GM21390 (cell line): ENCODE measurements around the gene ASIC1.
"Not testable (repeated sequence)": the region's sequence is repeated elsewhere in the genome, so short reads cannot be mapped to it uniquely, and the experiment has no call there.

Experiments
- ATAC-seq: cut with Tn5 transposase; IDR thresholded peaks from one replicate; pipeline ENCODE4 v1.9.1; 2021; ENCODE audit not compliant: unreplicated experiment

ASIC1 gene

GRCh38 chr12:50057000-50057841 lies at the start of gene ASIC1:
Gene ASIC1, plus strand, starts transcription at chr12:50057596. Its CDS starts 1,171 bp downstream, at chr12:50058767.
- no peak for ATAC-seq

DNA sequence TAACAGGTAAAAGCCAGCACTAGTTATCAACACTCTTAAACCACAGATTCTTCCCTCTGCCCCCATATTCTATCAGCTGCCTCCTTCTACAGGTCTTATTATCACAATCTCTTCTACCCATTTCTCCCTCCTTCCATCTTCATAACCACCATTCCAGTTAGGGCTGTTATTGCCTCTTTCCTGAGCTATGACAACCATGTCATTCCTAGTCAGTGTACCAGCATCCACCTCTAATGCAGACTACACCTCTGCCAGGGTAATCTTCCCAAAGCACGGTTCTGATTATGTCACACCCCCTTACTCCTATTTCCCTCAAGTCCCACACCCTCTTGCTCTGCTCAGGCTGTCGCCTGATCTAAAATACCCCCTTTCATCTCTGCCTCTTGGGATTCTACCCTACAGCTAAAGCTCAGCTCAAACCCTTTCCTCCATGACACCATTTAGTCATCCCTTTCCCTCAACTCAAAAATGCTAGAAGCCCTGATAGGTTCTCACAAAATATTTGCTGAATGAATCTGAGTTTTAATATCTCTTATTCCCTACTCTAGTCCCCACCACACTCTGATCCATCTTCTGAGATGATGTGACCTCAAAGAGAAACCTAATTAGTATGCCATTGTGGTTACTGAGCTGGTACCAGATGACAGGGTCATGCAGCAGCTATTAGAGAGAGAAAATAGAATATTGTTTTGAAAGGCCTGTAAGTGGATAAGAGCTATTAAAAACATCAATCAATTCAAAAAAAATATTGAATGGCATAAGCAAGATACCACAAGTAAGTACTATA lies 43.8 kb upstream of the ASIC1 start:
- ATAC-seq = no peak

GRCh38 chr12:50014342-50014741 lies 43.1 kb upstream of the ASIC1 start:
- ATAC-seq = no peak

- no peak for ATAC-seq
Observed at GRCh38 chr12:50016501-50017475, 40.6 kb upstream of the ASIC1 start.

- no peak for ATAC-seq
Observed at GRCh38 chr12:50017641-50018040, 39.8 kb upstream of the ASIC1 start.

- no peak for ATAC-seq
Observed at GRCh38 chr12:50018154-50018553, 39.2 kb upstream of the ASIC1 start.

DNA sequence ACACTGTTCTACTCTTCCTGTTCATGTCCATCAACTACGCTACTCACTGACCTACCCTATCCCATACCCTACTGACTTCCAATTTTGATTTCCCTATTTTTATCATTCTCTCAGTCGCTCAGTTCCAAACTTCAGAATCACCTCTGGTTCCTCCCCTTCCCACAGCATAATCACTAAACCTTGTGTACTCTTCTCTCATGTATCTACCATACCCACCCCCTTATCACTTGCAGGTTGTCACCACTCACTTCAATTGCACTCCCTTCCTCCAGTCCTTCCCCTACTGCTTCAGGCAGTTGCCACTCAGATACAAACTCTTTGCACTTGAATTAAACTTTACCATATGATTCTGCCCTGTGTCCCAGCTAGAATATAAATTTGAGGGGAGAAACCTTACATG lies 38.4 kb upstream of the ASIC1 start:
- ATAC-seq = no peak

DNA sequence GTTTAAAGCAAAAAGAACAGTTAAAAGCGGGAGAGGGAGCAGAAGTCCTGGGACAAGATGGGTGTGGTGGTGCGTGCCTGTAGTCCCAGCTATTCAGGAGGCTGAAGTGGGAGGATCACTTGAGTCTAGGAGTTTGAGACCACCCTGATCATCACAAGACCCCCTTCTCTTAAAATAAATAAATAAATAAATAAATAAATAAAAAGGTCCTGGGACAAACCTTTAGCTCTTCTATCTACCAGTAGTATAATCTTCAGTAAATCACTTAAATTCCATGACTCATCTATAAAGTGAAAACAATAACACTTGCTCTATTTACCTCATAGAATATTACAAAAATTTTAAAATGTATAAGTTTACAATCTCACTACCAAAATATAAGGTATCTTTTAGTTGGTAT lies 37.9 kb upstream of the ASIC1 start:
- ATAC-seq = no peak

GRCh38 chr12:50021031-50021430 lies 36.4 kb upstream of the ASIC1 start:
- ATAC-seq = no peak

GRCh38 chr12:50022903-50023302 lies 34.5 kb upstream of the ASIC1 start:
- no peak for ATAC-seq

GRCh38 chr12:50024227-50024626 lies 33.2 kb upstream of the ASIC1 start:
- no peak for ATAC-seq

- ATAC-seq = peak; percentile 18
Observed at GRCh38 chr12:50024805-50025186, 32.6 kb upstream of the ASIC1 start.

GRCh38 chr12:50025187-50026059 lies 32.0 kb upstream of the ASIC1 start, which contains the start of gene RACGAP1:
Gene RACGAP1, minus strand, starts transcription at chr12:50025494. Its CDS starts 8,779 bp downstream, at chr12:50016715.
- ATAC-seq = peak; percentile 96

DNA sequence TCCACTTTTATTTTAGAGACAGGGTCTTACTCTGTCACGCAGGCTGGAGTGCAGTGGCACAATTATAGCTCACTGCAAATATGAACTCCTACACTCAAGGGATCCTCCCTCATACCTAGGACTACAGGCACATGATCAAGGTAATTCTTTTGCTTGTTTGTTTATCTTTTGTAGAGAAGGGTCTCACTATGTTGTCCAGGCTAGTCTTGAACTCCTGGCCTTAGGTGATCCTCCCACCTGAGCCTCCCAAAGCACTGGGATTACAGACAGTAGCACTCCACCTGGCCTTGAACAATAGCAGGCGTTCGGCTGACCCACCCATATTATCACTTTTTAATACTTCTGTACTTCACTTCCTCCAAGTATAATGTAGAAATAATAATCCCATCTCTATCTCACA lies 30.7 kb upstream of the ASIC1 start:
- no peak for ATAC-seq

GRCh38 chr12:50030449-50030848 lies 26.9 kb upstream of the ASIC1 start:
- ATAC-seq = not testable (repeated sequence)

DNA sequence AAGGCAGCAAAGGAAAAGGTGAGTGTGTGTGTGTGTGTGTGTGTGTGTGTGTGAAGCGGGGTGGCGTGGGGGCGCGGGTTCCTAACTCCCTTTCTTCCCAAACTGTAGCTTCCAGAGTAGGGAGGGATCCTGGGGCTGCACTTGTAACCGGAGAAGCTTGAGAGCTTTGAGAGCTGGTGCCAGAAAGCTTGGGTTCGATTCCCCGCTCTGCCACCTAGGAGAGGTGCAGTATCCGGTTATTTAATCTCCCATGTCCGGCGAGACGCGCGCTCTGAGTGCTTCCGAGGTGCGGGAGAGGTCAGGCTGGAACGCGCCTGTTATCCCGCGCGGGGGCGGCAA lies 24.9 kb upstream of the ASIC1 start:
- no peak for ATAC-seq

DNA sequence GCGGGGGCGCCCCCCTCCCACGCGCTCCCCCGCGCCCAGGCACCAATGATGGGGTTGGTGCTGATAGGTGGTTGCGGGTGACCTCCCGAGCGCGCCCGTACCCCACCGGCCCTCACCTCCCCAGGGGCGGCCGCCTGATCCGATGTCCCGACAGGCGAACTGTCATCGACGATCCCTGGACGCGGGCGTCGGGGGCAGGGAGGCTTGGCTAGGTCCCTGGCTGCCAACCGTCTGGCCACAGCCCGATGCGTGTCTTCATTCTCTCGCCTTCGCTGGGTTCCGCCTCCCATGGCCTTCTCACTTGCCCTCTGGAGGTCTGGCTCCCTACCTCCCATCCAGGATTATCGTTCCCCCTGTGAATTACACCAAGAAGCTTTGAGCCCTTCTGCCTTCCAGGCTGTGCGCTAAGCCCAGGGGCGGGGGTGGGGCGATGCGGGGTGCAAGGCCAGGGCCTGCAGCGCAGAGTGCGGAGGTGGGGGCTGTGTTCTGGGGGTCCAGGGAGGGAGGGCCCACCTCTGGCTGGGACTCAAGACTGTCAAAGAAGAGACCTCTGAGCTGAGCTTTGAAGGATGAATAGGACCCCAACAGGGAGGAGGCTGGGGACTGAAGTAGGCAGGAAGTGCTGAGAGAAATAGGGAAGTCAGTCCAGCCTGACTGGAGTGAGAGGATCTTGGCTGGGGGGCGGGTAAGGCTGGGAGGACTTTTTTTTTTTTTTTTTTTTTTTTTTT lies 24.4 kb upstream of the ASIC1 start:
- no peak for ATAC-seq

- no peak for ATAC-seq
Observed at GRCh38 chr12:50038336-50038735, 19.1 kb upstream of the ASIC1 start.

- ATAC-seq = no peak
Observed at GRCh38 chr12:50039151-50039835, 18.1 kb upstream of the ASIC1 start.
